Measurements from ENCODE around the gene ZHX3.

- TF ChIP-seq CTCF (IDR thresholded peaks at IDR 0.05): no peak
- TF ChIP-seq POLR2A (IDR thresholded peaks at IDR 0.05): no peak
Measured at GRCh38 chr20:41178495-41178894, 139.0 kb downstream of the ZHX3 start.
